Measurements from ENCODE around the gene ADRB1.

The ADRB1 gene

DNA sequence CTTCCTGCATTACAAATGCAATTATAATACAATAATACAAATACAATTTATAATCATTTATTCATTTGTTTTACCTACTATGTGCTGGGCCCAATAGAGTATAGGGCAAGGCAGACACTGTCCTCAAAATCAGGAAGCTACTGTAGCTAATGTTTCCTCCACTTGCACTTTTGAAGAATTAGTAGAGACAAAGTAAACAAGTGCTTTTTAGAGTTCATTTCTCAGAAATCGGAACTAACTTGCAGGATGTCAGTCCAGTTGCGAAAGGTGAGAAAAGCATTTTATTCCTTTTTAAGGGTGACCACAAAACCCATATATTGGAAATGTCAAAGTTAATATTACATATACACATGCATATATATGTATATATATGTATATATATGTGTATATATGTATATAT lies 14.2 kb downstream of the ADRB1 start:
- no peak for TF ChIP-seq POLR2AphosphoS5 (IDR thresholded peaks at IDR 0.05; ENCODE audit: low read depth, low read length)
- TF ChIP-seq TAF1 (IDR thresholded peaks at IDR 0.05; ENCODE audit: borderline replicate concordance, insufficient read depth, low read length), result no peak
- no peak for TF ChIP-seq FOXP2 (optimal IDR thresholded peaks at IDR 0.05; ENCODE audit: borderline replicate concordance, extremely low read depth, extremely low read length, insufficient read depth)
- no peak for TF ChIP-seq SIN3A (IDR thresholded peaks at IDR 0.05; ENCODE audit: borderline replicate concordance, insufficient read depth, low read length)
- TF ChIP-seq, protein P1, sequence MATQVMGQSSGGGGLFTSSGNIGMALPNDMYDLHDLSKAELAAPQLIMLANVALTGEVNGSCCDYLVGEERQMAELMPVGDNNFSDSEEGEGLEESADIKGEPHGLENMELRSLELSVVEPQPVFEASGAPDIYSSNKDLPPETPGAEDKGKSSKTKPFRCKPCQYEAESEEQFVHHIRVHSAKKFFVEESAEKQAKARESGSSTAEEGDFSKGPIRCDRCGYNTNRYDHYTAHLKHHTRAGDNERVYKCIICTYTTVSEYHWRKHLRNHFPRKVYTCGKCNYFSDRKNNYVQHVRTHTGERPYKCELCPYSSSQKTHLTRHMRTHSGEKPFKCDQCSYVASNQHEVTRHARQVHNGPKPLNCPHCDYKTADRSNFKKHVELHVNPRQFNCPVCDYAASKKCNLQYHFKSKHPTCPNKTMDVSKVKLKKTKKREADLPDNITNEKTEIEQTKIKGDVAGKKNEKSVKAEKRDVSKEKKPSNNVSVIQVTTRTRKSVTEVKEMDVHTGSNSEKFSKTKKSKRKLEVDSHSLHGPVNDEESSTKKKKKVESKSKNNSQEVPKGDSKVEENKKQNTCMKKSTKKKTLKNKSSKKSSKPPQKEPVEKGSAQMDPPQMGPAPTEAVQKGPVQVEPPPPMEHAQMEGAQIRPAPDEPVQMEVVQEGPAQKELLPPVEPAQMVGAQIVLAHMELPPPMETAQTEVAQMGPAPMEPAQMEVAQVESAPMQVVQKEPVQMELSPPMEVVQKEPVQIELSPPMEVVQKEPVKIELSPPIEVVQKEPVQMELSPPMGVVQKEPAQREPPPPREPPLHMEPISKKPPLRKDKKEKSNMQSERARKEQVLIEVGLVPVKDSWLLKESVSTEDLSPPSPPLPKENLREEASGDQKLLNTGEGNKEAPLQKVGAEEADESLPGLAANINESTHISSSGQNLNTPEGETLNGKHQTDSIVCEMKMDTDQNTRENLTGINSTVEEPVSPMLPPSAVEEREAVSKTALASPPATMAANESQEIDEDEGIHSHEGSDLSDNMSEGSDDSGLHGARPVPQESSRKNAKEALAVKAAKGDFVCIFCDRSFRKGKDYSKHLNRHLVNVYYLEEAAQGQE (IDR thresholded peaks at IDR 0.05; ENCODE audit: insufficient read depth in 1 of 2, low read depth in 2 of 2, low read length in 2 of 2), result no peak

DNA sequence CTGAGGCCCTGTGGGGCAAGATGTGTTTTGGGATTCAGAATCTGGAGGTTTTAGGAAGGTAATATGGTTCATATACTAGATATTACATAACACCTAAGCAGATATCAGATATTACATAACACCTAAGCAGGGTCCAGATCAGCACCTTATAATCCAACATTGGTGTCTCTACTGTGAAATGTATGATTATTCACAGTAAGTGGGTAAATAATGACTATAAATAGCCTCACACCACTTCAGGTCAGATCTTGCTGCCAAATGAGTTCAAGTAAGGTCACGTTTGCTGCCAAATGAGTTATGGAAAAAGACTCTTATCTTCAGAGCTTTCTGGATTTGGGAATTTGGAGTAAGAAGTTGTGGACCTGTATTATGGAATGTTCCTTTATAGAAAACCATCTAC lies 14.6 kb downstream of the ADRB1 start:
- TF ChIP-seq FOXP2 (optimal IDR thresholded peaks at IDR 0.05; ENCODE audit: borderline replicate concordance, extremely low read depth, extremely low read length, insufficient read depth), result no peak
- TF ChIP-seq SIN3A (IDR thresholded peaks at IDR 0.05; ENCODE audit: borderline replicate concordance, insufficient read depth, low read length), result no peak
- no peak for TF ChIP-seq TAF1 (IDR thresholded peaks at IDR 0.05; ENCODE audit: borderline replicate concordance, insufficient read depth, low read length)
- TF ChIP-seq, protein P1 (IDR thresholded peaks at IDR 0.05; ENCODE audit: insufficient read depth in 1 of 2, low read depth in 2 of 2, low read length in 2 of 2), result no peak
- TF ChIP-seq POLR2AphosphoS5 (IDR thresholded peaks at IDR 0.05; ENCODE audit: low read depth, low read length), result no peak

DNA sequence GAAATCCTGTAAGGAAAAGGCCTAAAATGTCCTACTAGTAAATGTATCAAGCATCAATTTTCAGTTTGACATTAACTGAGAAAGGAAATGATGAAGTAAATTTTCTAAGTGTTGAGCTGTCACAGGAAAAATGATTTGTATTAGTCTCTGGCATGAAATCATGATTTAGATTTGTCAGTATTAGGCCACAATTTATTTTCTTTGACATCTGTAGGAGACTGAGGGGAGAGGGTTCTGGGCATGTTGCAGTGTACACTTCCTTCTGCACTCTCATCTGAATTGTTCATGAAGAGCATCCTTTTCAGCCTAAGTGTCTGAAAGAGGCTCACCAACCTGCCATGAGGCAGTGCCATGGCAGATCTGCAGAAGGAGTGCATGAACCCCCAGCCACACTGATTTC lies 15.9 kb downstream of the ADRB1 start:
- TF ChIP-seq FOXP2 (optimal IDR thresholded peaks at IDR 0.05; ENCODE audit: borderline replicate concordance, extremely low read depth, extremely low read length, insufficient read depth), result no peak
- TF ChIP-seq, protein P1 (IDR thresholded peaks at IDR 0.05; ENCODE audit: insufficient read depth in 1 of 2, low read depth in 2 of 2, low read length in 2 of 2), result no peak
- no peak for TF ChIP-seq POLR2AphosphoS5 (IDR thresholded peaks at IDR 0.05; ENCODE audit: low read depth, low read length)
- TF ChIP-seq SIN3A (IDR thresholded peaks at IDR 0.05; ENCODE audit: borderline replicate concordance, insufficient read depth, low read length), result no peak
- no peak for TF ChIP-seq TAF1 (IDR thresholded peaks at IDR 0.05; ENCODE audit: borderline replicate concordance, insufficient read depth, low read length)

DNA sequence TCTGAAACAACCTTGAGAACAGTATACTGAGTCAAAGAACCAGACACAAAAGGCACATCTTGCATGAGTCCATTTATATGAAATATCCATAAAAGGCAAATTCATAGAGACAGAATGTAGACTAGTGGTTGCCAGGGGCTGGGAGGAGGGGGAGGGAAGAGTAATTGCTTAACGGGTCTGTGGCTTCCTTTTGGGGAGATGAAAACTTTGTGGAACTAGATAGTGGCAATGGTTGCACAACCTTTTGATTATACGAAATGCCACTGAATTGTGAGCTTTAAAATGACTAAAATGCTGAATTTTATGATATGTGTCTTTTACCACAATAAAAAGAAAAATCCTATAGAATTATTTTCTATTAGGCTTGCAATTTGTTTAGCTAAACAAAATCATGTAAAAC lies 16.8 kb downstream of the ADRB1 start:
- TF ChIP-seq, protein P1 (IDR thresholded peaks at IDR 0.05; ENCODE audit: insufficient read depth in 1 of 2, low read depth in 2 of 2, low read length in 2 of 2), result no peak
- TF ChIP-seq TAF1 (IDR thresholded peaks at IDR 0.05; ENCODE audit: borderline replicate concordance, insufficient read depth, low read length) (no peak), FOXP2 (optimal IDR thresholded peaks at IDR 0.05; ENCODE audit: borderline replicate concordance, extremely low read depth, extremely low read length, insufficient read depth) (no peak), POLR2AphosphoS5 (IDR thresholded peaks at IDR 0.05; ENCODE audit: low read depth, low read length) (no peak), SIN3A (IDR thresholded peaks at IDR 0.05; ENCODE audit: borderline replicate concordance, insufficient read depth, low read length) (no peak)

DNA sequence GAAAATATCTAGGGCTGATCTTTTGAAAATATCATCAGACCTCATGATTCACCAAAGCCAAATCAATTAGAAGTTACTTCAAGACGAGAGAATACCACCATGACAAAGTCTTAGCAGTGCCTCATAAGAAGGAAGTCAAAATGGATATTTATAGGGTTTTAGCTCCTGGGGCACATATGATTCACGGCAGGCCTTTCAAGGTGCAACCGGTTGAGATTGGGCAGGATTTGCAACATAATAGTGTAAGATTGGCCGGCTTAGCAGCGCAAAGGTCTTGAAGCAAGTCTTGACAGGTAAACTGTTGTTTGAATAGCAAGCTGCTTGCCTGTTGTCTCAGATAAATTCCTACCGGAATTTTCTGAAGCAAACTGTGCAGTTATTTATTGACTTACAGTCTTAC lies 17.5 kb downstream of the ADRB1 start:
- no peak for TF ChIP-seq TAF1 (IDR thresholded peaks at IDR 0.05; ENCODE audit: borderline replicate concordance, insufficient read depth, low read length)
- no peak for TF ChIP-seq POLR2AphosphoS5 (IDR thresholded peaks at IDR 0.05; ENCODE audit: low read depth, low read length)
- TF ChIP-seq, protein P1 (IDR thresholded peaks at IDR 0.05; ENCODE audit: insufficient read depth in 1 of 2, low read depth in 2 of 2, low read length in 2 of 2), result no peak
- TF ChIP-seq FOXP2 (optimal IDR thresholded peaks at IDR 0.05; ENCODE audit: borderline replicate concordance, extremely low read depth, extremely low read length, insufficient read depth), result no peak
- no peak for TF ChIP-seq SIN3A (IDR thresholded peaks at IDR 0.05; ENCODE audit: borderline replicate concordance, insufficient read depth, low read length)

Data from PFSK-1 (cell line).